GM12878 (cell line): Measurements from ENCODE around the gene RPS6KA2. TPM values are rescaled to one million over a fixed set of nuclear protein-coding genes. Genes with fewer than 3 reads are reported as not detected.

Experiments used
- ATAC-seq: fragments of 200-7000 bp; cut with Tn5 transposase; 3 replicates; pipeline ENCODE4 v1.9.1; 2020; ENCODE audit warnings: mild to moderate bottlenecking, moderate library complexity
- BruUV-seq: library from RNA; stranded (reverse); fragments of 400-500 nt; replicated peaks from 2 replicates; lab custom pipeline; 2021; lab: Mats Ljungman, UMichigan
- CTCF ChIA-PET: fragments of 300-600 bp; sonication (Branson Sonifier 250); formaldehyde crosslinking; extraction: SDS; loops from one replicate; lab custom pipeline; 2021; ENCODE audit warnings: inconsistent platforms; lab: Yijun Ruan, JAX
- POLR2A ChIA-PET: fragments of 350-600 bp; formaldehyde crosslinking; extraction: SDS; loops from one replicate; lab custom pipeline; 2021; ENCODE audit warnings: inconsistent platforms; lab: Charles Lee
- RAD21 ChIA-PET: fragments of 300-600 bp; sonication (Branson Sonifier 250); formaldehyde crosslinking; loops from one replicate; lab custom pipeline; 2023; ENCODE audit warnings: antibody characterized with exemption; ENCODE audit not compliant: unreplicated experiment; lab: Charles Lee
- SMC1A ChIA-PET: fragments of 300-600 bp; sonication (Branson Sonifier 250); formaldehyde crosslinking; loops from one replicate; lab custom pipeline; 2023; ENCODE audit not compliant: unreplicated experiment, uncharacterized antibody; lab: Charles Lee
- DNase-seq: peaks from one replicate; pipeline ENCODE4 v3.0.0-alpha.2; 2011; ENCODE audit warnings: low read depth, low spot score
- FAIRE-seq: peaks from 3 replicates; lab custom pipeline; 2011; peaks lifted over from hg19 to GRCh38; lab: Jason Lieb, UNC
- H2AFZ ChIP-seq: 2 replicates; pipeline ENCODE4 v1.6.0; 2011; ENCODE audit warnings: low read depth, low read length, control low read depth; ENCODE audit not compliant: control insufficient read depth
- H3K27ac ChIP-seq: 2 replicates; pipeline ENCODE4 v1.5.1; 2011; ENCODE audit warnings: control low read depth; ENCODE audit not compliant: control insufficient read depth, insufficient read depth
- H3K27me3 ChIP-seq, 2 experiments: replicated peaks in 1 of 2; 2 replicates each; pipeline versions ENCODE4 v1.6.0 to v1.6.1; 2011; ENCODE audit warnings: low read length in 1 of 2; ENCODE audit not compliant: control insufficient read depth in 2 of 2, insufficient read depth in 2 of 2
- H3K36me3 ChIP-seq, 2 experiments: 2 replicates each; pipeline ENCODE4 v1.5.1; 2011; ENCODE audit warnings: low read length in 1 of 2; ENCODE audit not compliant: control insufficient read depth in 2 of 2, insufficient read depth in 2 of 2
- H3K4me1 ChIP-seq: 2 replicates; pipeline ENCODE4 v1.6.1; 2011; ENCODE audit warnings: mild to moderate bottlenecking, low read length, moderate library complexity, mixed read lengths; ENCODE audit not compliant: control insufficient read depth, insufficient read depth
- H3K4me2 ChIP-seq: 2 replicates; pipeline ENCODE4 v1.6.0; 2011; ENCODE audit warnings: control low read depth; ENCODE audit not compliant: control insufficient read depth, insufficient read depth
- H3K4me3 ChIP-seq: fragments of 200-600 bp; sonication (generic); 2 replicates; pipeline ENCODE4 v1.5.1; 2016
- H3K79me2 ChIP-seq: 2 replicates; pipeline ENCODE4 v1.6.0; 2011; ENCODE audit warnings: low read length; ENCODE audit not compliant: control insufficient read depth, insufficient read depth
- H3K9ac ChIP-seq: 2 replicates; pipeline ENCODE4 v1.8.0; 2011; ENCODE audit warnings: low read length, control low read depth, mixed read lengths; ENCODE audit not compliant: control insufficient read depth, insufficient read depth
- H3K9me3 ChIP-seq: replicated peaks from 3 replicates; pipeline ENCODE4 v1.5.1; 2011; ENCODE audit warnings: mild to moderate bottlenecking, low read length; ENCODE audit not compliant: control insufficient read depth, insufficient read depth
- H4K20me1 ChIP-seq: 2 replicates; pipeline ENCODE4 v1.6.0; 2011; ENCODE audit not compliant: control insufficient read depth, insufficient read depth
- BACH1 ChIP-seq: fragments of 450-650 bp; IDR thresholded peaks from 2 replicates; pipeline ENCODE4 v1.6.1; 2017; ENCODE audit warnings: mild to moderate bottlenecking, borderline replicate concordance
- BCL11A ChIP-seq: IDR thresholded peaks from 2 replicates; pipeline ENCODE4 v1.6.1; 2011; ENCODE audit warnings: low read depth, low read length
- CBX3 ChIP-seq: fragments of 200-600 bp; sonication (generic); IDR thresholded peaks from 2 replicates; pipeline ENCODE4 v1.6.1; 2016; ENCODE audit warnings: low read depth, borderline replicate concordance
- CEBPB ChIP-seq, 2 experiments: fragments of 150-350 bp in 1 of 2; IDR thresholded peaks; 2 replicates each; pipeline ENCODE4 v1.6.1; 2012 to 2014; ENCODE audit warnings: low read depth in 2 of 2, low read length in 2 of 2, borderline replicate concordance in 1 of 2, inconsistent platforms in 1 of 2
- JUND ChIP-seq: IDR thresholded peaks from 2 replicates; pipeline ENCODE4 v1.6.1; 2012; ENCODE audit warnings: low read depth, mild to moderate bottlenecking, low read length, improper control_type of control experiment, moderate library complexity
- MTA3 ChIP-seq: IDR thresholded peaks from 2 replicates; pipeline ENCODE4 v1.6.1; 2012; ENCODE audit warnings: low read length, inconsistent platforms, borderline replicate concordance
- POLR2A ChIP-seq: IDR thresholded peaks from 2 replicates; pipeline ENCODE4 v1.6.1; 2011; ENCODE audit warnings: low read depth, mild to moderate bottlenecking, low read length
- RAD21 ChIP-seq: IDR thresholded peaks from 2 replicates; pipeline ENCODE4 v1.6.1; 2011; ENCODE audit warnings: mild to moderate bottlenecking, low read depth, low read length, moderate library complexity; ENCODE audit not compliant: insufficient read depth
- SIN3A ChIP-seq: IDR thresholded peaks from 2 replicates; pipeline ENCODE4 v1.6.1; 2012; ENCODE audit warnings: low read depth, low read length, improper control_type of control experiment
- SP1 ChIP-seq: IDR thresholded peaks from one replicate; pipeline ENCODE4 v1.6.1; 2011; ENCODE audit warnings: low read depth, low read length
- SREBF1 ChIP-seq: IDR thresholded peaks from 2 replicates; pipeline ENCODE4 v1.6.1; 2012; ENCODE audit warnings: mild to moderate bottlenecking, low read length
- SREBF2 ChIP-seq: IDR thresholded peaks from 2 replicates; pipeline ENCODE4 v1.6.1; 2012; ENCODE audit warnings: mild to moderate bottlenecking, low read length
- USF1 ChIP-seq: IDR thresholded peaks from 2 replicates; pipeline ENCODE4 v1.6.1; 2011; ENCODE audit warnings: borderline replicate concordance, low read depth, mild to moderate bottlenecking, moderate library complexity, mixed read lengths, low read length; ENCODE audit not compliant: insufficient read depth; ENCODE audit errors: extremely low read length
- YBX1 ChIP-seq: fragments of 450-650 bp; IDR thresholded peaks from 2 replicates; pipeline ENCODE4 v1.6.1; 2016; ENCODE audit warnings: antibody characterized with exemption
- ZBTB4 ChIP-seq: fragments of 450-650 bp; formaldehyde crosslinking; IDR thresholded peaks from 2 replicates; pipeline ENCODE4 v1.4.0; 2022; ENCODE audit warnings: mild to moderate bottlenecking, moderate library complexity
- ZNF24 ChIP-seq: fragments of 450-650 bp; IDR thresholded peaks from 2 replicates; pipeline ENCODE4 v1.6.1; 2017; ENCODE audit warnings: antibody characterized with exemption, mild to moderate bottlenecking
- ZSCAN29 ChIP-seq: fragments of 450-650 bp; IDR thresholded peaks from 2 replicates; pipeline ENCODE4 v1.6.1; 2017; ENCODE audit warnings: mild to moderate bottlenecking, moderate library complexity
- WGBS: methylation state at CpG from one replicate; pipeline ENCODE4 v1.1.6; 2016; ENCODE audit warnings: low lambda C conversion rate; ENCODE audit not compliant: insufficient replicate concordance, insufficient coverage; ENCODE audit errors: missing lambda C conversion rate; 5-methylcytosine and 5-hydroxymethylcytosine counted together
- in situ Hi-C: fragments of 300-500 bp; cut with MboI; formaldehyde crosslinking; loops from 9 replicates; pipeline ENCODE4 v1.14.3; 2018; ENCODE audit warnings: mixed read lengths
- intact Hi-C: fragments of 100-400 bp; cut with micrococcal nuclease; formaldehyde crosslinking; loops from one replicate; pipeline ENCODE4 v1.14.2; 2022; ENCODE audit not compliant: unreplicated experiment
- polyA plus RNA-seq, 11 experiments: library from polyadenylated mRNA; depleted of rRNA in 4 of 11; unstranded in 6 of 11; stranded (reverse) in 5 of 11; fragments of >200 nt; fragmentation: Nextera tagmentation in 4 of 11; fragmentation: Illumina TruSeq in 1 of 11; extraction: Ambion mirVana in 4 of 11; extraction: Trizol in 1 of 11; gene quantifications; 1 replicate in 1 of 11; 2 replicates in 10 of 11; pipeline versions ENCODE4 v1.2.1 to v1.2.3, GENCODE V29; 2011 to 2016; ENCODE audit warnings: inconsistent platforms in 2 of 11, missing spikeins in 2 of 11, low read depth in 1 of 11
- total RNA-seq, 4 experiments: library from RNA; depleted of rRNA in 3 of 4; stranded (reverse); fragments of >200 nt in 3 of 4; fragmentation: Illumina TruSeq in 1 of 4; extraction: Trizol in 1 of 4; gene quantifications; 2 replicates each; pipeline versions ENCODE4 v1.2.1 to v1.2.3, GENCODE V29; 2013 to 2021

Gene RPS6KA2
- total and polyA plus RNA-seq, 10 of the 15 experiments (the other 5 are each of a cell fraction or from before 2014, with no cell fraction given): 0.02 to 1.0 (median 0.22) TPM; not detected in 1

DNA sequence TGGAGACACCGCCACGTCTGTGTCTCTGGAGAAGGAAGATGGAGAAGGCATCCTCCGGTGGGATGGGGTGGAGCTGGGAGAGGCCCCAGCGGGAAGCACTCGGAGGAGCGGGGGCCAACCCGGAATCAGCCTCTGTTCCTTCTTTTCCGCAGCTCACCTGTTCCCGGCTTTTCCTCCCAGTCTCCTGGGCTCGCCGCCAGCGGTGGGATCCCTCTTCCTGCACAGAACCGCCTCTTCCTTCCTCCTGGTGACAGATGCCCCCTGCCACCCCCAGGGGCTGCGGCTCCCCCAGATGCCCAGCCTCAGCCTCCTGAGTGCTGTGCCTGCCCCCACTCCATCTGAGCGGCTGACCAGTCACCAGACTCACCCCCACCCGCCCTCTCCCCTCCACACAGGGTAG, 63.9 kb downstream of the RPS6KA2 start:
- in situ Hi-C loops: no loop called here
- SMC1A ChIA-PET: no interaction called here
- Histone ChIP-seq H3K4me3 (no peak overlapping the region), H2AFZ (no peak overlapping the region), H3K27ac (no peak overlapping the region), H4K20me1 (no peaks in the 10 kb centered on the region; the same call in 1 of the 2 replicates), H3K27me3 (no peaks in the 10 kb centered on the region), H3K4me2 (no peak overlapping the region), H3K9ac (no peak overlapping the region), H3K9me3 (no peaks in the 10 kb centered on the region; the same call in 2 of the 3 replicates), H3K79me2 (no peaks in the 10 kb centered on the region), H3K36me3 (no peaks in the 10 kb centered on the region), H3K4me1 (no peaks in the 10 kb centered on the region)
- no peak for TF ChIP-seq ZNF24
- no peak for TF ChIP-seq SP1
- TF ChIP-seq POLR2A: no peak
- TF ChIP-seq CBX3: no peak
- no peak for TF ChIP-seq BACH1
- FAIRE-seq (no peak), ATAC-seq (no peak), DNase-seq (no peak)
- intact Hi-C loops: no loop called here
- CTCF ChIA-PET: no interaction called here
- POLR2A ChIA-PET: no interaction called here
- RAD21 ChIA-PET: no interaction called here
- no TSS peak for BruUV-seq
- whole genome bisulfite sequencing: 47% methylated on average over 16 of the region's 16 CpGs

GRCh38 chr6:166562726-166563125, 64.3 kb downstream of the RPS6KA2 start:
- ChIA-PET POLR2A (no interaction called here), CTCF (no interaction called here), SMC1A (no interaction called here), RAD21 (no interaction called here)
- Histone ChIP-seq H3K27ac (no peak overlapping the region), H4K20me1 (no peaks in the 10 kb centered on the region; the same call in 1 of the 2 replicates), H3K36me3 (no peaks in the 10 kb centered on the region), H3K4me2 (no peak overlapping the region), H3K9me3 (no peaks in the 10 kb centered on the region; the same call in 2 of the 3 replicates), H3K4me1 (no peaks in the 10 kb centered on the region), H3K4me3 (no peak overlapping the region), H3K27me3 (no peaks in the 10 kb centered on the region), H3K9ac (no peak overlapping the region), H3K79me2 (no peaks in the 10 kb centered on the region), H2AFZ (no peak overlapping the region)
- DNase-seq (no peak), FAIRE-seq (no peak), ATAC-seq (no peak)
- intact Hi-C loops: no loop called here
- no TSS peak for BruUV-seq
- TF ChIP-seq ZSCAN29 (no peak), RAD21 (no peak), SREBF2 (no peak), JUND (no peak), ZBTB4 (no peak), USF1 (no peak), BCL11A (no peak), SIN3A (no peak), MTA3 (no peak), SREBF1 (no peak), YBX1 (no peak), CEBPB (IDR thresholded peaks at IDR 0.05; ENCODE audit: borderline replicate concordance in 1 of 2, low read depth in 2 of 2, low read length in 2 of 2) (no peak)
- WGBS: 69% methylated on average over 9 of the region's 9 CpGs
- in situ Hi-C loops: no loop called here
